GM18511 (cell line): ENCODE data around the gene GALNS.
"Not testable (repeated sequence)": the region's sequence is repeated elsewhere in the genome, so short reads cannot be mapped to it uniquely, and the experiment has no call there.

Experiments
- ATAC-seq: cut with Tn5 transposase; IDR thresholded peaks from one replicate; pipeline ENCODE4 v1.9.1; 2021; ENCODE audit warnings: mild to moderate bottlenecking, moderate library complexity; ENCODE audit not compliant: unreplicated experiment

Gene GALNS, protein sequence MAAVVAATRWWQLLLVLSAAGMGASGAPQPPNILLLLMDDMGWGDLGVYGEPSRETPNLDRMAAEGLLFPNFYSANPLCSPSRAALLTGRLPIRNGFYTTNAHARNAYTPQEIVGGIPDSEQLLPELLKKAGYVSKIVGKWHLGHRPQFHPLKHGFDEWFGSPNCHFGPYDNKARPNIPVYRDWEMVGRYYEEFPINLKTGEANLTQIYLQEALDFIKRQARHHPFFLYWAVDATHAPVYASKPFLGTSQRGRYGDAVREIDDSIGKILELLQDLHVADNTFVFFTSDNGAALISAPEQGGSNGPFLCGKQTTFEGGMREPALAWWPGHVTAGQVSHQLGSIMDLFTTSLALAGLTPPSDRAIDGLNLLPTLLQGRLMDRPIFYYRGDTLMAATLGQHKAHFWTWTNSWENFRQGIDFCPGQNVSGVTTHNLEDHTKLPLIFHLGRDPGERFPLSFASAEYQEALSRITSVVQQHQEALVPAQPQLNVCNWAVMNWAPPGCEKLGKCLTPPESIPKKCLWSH

DNA sequence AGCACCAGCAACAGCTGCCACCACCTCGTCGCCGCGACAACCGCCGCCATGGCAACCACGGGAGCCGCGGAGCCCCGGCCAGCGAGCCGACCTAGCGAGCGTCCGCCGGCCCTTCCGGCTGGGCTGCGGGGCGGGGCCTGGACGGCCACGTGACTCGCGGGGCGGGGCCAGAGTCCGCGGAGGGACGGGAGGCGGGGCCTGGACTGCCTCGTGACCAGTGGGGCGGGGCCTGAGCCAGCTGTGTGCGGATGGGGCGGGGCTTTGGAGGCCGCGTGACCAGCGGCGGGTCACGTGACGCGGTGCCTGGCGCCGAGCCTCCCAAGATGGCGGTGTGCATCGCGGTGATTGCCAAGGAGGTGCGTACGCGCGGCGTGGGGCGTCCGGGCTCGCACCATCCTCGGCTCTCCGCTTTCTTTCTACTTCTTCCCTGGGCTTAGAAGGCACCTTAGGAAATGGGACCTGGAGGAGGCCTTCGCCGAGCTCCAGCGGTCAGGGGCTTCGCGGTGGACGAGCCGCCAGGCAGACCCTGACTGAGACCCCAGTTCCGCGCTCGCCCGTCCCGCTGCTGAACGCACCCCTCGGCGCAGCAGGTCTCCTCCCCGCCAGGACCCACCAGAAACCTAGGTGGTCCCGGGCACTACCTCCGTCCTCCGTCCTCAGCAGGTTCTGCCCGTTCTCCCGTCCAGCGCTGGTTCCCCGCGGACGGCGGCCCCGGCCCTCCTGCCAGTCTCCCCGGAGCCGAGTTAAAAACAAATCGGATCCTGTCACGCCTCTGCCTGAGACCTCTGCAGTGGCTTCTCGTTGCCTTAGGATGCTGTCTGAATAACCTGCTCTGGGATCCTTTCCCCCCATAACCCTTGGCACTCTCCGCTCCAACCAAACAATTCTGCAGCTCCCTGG, at the start of gene GALNS, which contains the start of gene TRAPPC2L:
GALNS (minus strand) TSS at position 120 of the 900 bp plus-strand sequence; CDS start at position 50, 70 bp downstream.
TRAPPC2L (plus strand) TSS at position 300 of the 900 bp plus-strand sequence; CDS start at position 324, 24 bp downstream.
- peak; percentile 82 for ATAC-seq

DNA sequence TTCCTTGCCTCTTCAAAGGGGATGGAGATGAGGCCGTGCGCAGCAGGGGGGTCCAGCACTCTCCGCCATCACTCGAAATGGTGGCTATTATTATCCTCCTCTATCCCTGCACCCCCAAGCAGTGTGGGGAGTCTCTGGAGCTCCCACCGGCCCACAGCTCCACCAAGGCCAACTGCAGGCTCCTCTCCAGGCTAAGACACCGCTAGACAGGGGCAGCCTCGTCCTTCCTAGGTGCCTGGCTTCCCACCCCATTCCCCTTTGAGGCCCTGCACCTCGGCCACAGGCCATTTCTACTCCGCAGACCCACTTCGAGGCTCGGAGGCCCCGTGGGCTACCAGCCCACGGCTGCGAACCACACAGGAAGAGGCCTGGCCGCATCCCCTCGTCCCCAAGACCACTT, 49.3 kb upstream of the GALNS start:
- no peak for ATAC-seq

DNA sequence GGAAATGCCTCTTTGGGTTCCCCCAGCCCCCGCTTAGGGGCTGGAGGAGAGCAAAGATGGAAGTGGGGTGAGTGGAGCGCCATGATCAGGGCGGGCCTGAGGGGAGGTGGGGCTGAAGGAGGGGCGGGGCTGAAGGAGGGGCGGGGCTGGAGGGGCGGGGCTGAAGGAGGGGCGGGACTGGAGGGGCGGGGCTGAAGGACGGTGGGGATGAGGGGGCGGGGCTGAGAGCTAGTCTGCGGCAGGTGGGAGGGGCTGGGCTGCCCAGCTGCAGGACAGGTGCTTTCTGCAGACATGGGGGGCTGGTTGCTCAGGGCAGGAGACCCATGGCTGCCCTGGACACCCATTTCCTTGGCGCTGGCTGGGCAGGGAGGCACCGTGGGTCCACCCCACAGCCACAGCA, 48.8 kb upstream of the GALNS start:
- ATAC-seq = no peak

DNA sequence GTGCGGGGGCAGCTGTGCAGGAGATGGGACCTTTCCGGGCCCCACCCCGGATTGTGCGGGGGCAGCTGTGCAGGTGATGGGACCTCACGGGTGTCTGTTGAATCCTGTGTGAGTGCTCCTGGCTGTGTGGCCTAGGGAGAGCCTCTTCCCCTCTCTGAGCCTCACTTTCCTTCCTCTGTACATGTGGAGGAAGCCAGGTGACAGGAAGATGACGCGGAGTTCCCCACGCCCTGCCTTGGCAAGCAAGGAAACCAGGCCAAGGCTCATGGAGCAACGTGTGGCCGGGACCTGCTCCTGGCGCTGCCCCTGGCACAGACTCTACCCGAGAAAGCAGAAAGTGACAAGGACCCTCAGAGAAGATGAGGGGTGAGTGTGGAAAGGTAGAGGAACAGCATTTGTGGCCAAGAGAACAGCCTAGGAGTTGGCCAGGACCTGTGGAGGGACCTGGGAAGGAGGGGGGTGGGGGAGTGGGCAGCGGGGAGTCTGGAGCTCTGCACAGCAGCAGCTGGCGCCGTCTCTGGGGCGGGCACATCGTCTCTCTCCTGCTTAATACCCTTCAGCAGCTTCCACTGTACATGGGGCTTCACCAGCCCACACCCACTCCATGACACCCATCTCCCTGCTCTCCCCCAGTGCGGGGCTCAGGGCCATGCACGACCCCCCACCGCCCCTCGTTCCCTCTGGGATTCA, 48.1 kb upstream of the GALNS start:
- ATAC-seq = no peak

DNA sequence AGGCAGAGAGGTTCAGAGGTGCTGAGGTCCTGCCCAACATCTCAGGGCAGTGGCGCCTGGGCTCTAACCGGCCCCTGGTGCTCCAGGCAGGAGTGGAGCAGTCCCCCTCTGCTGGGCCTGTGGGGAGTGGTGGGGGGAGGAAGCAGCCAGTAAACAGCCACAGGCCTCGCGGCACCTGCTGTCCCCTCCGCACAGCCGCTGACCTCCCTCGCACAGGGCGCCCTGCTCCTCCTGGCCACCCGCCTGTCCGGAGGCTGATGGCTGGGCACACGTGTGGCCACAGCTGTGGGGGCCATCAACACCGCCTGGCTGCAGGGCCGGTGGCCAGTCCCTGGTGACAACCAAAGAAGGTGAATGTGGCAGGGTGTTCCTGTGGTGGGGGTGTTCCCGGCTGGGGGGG, 46.5 kb upstream of the GALNS start:
- no peak for ATAC-seq

DNA sequence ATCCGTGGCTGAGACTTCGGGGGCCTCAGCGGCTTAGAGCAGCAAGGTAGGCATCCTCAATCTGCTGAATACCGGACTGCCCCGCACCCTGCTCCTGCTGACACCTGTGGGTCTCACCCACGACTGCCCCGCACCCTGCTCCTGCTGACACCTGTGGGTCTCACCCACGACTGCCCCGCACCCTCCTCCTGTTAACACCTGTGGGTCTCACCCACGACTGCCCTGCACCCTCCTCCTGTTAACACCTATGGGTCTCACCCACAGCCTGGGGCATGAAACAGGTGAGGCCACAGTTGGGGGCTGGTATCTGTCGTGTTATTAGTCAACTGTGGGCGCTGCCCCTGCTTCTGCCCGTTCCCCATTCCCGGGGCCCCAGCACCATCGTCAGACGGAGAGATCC, 46.0 kb upstream of the GALNS start:
- ATAC-seq = no peak

DNA sequence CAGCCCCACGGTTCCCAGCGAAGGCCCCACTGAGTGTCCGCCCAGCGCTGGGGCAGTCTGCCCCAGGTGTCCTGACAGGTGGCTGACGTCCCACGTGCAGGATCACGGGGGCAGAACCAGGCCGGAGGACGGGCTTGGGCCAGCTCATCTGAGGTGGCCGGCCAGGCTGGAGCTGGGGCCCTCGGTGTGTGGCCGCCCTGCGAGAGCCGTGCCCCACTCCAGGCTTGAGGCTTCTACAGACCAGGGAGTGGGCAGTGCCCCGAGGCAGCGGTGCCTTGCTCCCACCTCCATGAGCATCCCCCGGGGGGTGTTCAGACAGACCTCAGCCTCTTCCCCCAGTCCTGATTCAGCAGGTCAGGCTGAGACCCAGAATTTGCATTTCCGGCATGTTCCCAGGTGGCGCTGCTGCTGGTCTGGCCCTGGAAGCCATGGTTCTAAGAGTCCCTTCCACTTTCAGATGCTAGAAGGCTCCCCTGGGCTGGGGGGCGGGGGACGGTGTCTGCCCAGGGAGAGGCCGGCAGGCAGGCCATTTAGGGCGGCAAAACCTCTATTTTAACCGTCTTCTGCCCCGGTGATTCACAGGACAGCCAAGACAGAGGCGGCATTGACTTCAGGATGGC, 45.1 kb upstream of the GALNS start:
- ATAC-seq = no peak

DNA sequence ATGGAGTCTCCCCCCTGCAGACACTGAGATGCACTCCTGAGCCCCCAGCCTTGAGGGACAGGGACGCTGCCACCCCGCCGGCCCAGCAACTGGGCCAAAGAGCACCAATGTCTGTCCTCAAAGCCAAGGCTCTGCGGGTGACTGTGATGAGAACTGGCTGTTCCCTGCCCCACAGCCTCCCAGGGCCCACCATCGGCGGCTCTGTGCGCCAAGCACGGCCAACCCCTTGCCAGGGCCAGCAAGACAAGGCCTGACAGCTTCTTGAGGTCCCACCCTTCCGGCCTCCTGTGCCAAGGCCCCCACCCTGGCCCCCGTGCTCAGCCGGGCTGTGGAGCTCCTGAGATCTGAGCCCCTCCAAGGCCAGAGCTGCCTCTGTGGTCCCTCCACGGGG, 43.9 kb upstream of the GALNS start:
- ATAC-seq = no peak

DNA sequence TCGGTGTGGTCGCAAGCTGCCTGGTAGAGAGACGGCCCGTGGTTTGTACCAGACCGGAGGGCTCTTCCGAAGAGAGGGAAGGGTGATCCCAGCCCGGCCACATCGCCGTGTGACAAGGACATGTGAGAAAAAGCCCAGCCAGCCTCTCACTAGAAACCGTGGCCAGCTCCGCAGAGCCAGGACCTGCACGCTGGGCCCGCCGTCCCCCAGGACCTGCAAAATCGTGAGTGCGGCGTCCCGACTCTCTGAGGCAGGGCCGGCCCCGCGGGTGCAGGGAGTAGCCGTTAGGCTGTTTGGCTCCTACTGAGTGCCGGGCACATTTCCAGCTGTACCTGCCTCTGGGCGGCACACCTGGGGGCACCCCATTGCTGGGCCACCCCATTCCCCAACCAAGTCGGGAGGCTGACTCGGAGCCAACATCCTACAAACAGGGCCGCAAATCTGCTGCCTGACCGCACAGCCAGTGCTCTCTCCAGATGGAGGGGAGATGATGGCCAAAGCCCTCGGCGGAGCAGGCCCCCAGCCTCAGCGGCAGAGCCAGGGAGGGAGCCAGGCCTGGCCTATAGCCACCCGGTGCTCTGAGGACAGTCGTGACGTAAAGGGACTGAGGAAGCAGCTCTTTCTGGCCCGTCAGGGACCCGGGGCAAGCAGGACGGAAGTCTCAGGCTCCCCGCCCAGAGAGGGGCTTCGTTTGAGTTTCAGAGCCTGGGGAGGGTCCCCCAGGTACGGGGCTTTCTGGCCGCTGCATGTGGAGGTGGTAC, 43.3 kb upstream of the GALNS start:
- ATAC-seq = no peak

DNA sequence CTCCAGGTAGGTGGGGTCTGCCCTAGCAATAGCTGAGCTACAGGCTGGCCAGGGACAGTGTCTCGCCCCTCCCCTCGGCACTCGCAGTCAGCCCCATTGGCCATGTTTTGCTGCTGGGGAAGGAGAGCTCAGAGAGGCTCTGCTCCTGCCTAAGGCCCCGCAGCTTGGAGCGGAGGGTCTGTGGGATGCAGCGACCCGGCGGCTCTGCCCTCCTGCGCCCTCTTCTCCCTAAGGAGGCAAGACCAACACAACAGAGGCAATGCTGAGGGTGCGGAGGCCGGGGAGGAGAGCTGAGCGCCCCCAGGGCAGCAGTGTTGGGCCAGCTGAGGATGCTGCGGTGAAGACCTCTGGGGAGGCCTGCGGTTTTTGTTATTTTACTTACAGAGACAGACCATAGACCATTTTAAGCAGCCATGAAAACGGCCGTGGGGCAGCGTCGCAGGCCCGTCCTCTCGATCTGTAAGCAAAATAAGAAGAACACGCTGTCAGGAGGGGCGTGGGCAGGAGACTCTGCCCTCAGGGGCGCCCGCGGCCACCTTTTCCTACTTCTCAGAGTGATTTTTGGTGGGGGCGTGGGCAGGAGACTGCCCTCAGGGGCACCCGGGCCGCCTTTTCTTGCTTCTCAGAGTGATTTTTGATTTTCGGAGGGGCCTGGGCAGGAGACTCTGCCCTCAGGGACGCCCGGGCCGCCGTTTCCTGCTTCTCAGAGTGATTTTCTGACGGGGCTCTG, 41.1 kb upstream of the GALNS start:
- no peak for ATAC-seq

DNA sequence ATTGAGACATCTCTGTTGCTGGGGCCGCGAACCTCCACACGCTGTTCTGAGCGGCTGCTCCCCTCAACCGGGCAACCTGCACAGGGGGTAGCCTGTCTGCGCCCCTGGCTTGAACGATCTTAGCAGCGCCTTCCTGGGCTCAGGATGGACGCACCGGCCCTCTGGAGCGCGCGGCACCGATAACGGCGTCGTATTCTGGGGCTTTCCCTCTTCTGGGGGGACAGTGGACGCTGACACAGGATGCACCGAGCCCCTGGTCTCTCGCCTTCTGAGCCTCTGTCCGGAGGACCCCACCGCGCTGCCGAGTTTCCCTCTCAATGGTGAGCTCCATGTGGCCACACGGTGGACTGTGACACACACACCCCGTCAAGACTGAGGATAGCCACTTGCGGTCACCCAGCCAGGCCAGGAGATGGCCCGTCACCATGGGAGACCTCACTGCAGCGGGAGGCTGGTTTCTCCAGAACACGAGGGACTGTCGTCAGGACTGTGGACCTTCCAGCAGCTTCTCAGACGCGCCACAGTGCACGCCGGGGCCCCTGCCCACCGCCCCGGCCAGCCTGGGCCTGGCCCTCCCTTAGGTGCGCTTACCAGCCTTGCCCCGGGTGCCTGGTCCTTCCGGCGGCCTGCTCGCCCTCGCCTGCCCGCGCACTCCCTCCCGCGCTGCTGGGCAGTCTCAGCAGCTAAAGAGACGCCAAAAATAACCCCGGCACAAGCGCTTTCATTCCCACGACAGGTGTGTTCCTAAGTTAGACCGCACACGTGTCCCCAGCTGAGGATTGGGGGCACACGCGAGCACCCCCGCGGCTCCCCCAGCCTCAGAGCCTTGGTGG, 39.7 kb upstream of the GALNS start:
- no peak for ATAC-seq

DNA sequence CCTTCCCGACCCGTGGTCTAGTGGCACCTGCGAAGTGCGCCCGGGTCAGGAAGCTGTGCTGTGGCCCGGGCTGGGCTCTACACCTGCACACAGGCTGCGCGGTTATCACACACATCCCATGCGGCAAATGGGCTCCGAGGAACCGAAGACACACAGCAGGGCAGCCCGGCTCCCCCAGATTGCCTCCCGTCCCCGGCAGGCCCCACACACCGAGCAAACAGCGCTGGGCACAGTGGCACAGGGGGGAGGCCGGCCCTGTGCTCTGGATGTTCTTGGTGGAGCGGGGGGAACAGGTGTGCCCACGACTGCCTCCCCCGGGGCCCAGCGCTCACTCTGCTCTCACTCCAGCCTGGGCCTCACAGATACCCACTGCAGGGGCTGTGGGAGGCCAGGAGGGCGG, 38.6 kb upstream of the GALNS start:
- ATAC-seq = no peak

DNA sequence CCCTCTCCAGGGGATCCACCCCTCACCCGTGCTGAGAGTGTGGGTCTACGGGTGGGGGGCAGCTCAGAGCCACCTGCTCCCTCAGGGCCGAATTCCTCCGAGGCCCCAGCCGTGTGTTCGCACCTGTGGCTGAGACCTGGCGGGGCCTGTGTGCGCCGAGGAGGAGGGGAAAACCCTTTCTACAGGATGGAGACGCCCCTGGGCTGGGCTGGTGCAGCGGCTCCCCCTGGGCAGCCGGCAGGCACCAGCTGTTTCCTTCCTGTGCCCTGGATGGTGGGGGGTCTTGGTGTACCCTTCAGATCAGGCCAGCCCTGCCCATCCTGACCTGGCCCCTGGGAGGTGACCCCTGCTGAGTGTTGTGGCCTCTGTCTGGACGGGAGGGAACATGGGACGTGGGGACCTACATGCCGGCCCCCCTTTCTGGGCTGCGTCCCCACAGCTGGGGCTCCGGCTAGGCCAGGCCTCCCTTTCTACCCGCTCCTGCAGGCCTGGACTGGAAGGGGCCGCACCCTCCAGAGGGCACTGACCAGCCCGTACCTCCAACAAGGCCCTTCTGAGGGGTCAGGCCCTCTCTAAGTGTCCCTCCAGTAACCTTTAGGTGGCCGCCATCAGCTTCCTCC, 38.0 kb upstream of the GALNS start:
- no peak for ATAC-seq

DNA sequence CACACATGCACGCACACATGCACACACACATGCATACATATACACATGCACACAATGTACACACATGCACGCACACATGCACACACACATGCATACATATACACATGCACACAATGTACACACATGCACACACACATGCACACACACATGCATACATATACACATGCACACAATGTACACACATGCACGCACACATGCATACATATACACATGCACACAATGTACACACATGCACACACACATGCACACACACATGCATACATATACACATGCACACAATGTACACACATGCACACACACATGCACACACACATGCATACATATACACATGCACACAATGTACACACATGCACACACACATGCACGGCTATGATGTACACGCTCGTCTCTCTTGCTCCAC, 37.5 kb upstream of the GALNS start:
- ATAC-seq = not testable (repeated sequence)

DNA sequence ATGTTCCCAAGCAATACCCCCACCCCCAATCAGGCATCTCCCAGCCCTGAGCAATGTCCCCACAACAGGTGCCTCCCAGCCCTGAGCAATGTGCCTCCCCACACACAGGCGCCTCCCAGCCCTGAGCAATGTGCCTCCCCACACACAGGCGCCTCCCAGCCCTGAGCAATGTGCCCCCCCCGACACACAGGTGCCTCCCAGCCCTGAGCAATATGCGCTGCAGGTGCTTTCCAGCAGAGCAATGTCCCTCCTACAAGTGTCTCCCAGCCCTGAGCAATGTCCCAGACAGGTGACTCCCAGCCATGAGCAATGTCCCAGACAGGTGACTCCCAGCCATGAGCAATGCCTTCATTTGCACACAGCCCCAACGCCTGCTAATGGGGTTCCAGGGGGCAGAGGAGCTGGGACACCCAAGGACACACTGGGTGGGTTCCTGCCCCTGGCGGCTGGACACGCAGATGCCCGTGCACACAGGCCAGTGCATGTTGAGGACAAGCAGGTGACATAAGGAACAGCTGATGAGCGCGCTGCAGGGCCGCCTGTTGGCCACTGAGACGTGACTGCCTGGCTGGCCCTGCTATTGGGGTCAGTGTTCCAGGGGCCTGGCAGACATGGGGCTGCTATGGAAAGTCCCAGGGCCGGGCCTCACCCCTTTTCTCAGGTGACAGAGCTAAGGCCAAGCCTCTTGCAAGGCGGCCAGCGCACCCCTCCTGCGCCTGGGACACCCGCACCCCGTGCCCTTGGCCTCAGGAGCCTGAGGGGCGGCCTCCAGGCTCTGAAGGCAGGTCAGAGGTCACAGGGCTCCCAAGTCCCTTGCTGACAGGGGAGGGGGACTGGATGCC, 36.6 kb upstream of the GALNS start:
- ATAC-seq = no peak

DNA sequence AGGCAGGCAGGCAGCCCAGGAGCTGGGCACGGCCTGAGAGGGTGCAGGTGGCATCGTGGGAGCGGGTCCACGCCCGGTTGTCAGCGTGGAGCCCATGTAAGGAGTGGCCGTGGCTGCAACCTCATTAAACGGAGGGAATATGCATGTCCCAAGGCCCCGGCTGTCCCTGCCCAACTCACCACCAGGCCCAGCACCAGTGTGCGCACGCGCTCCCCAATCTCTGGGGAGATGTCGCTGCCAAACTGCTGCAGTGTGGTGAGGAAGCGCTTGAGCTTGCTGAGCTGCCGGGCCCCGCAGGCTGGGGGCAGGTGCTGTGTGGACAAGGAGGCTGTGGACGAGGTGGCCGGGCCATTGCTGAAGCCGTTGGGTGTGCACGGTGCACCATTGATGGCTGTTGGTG, 35.3 kb upstream of the GALNS start:
- no peak for ATAC-seq

DNA sequence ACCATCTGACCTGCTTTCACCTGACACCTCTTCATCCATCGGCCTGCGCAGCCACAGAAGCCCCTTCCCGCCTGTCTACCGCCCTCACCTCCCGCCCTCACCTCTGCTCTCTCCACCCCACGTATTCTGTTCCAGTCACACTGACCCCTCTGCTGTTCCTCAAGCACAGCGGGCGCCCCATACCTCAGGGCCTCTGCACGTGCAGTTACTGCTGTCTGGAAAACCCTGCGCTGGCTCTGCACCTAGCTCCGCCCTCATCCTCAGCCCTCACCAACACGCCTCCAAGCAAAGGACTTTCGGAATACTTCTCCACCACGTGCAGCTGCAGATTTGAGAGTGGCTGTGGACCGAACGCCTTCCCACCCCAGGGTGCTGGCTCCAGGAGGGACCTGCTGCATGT, 34.3 kb upstream of the GALNS start:
- ATAC-seq = no peak
